Liver (tissue), 9 donors: ENCODE data around the gene MOB3B. TPM values are rescaled to one million over a fixed set of nuclear protein-coding genes. Genes with fewer than 3 reads are reported as not detected.

Experiments
- DNase-seq: peaks from one replicate; pipeline ENCODE4 v3.0.0-alpha.2; 2017; ENCODE audit warnings: low spot score
- H3K27ac ChIP-seq, 2 donors: one replicate each; pipeline ENCODE4 v1.7.0; 2013; ENCODE audit warnings: inconsistent platforms in 2 of 2, low read length in 2 of 2, control low read depth in 1 of 2, low read depth in 1 of 2, mild to moderate bottlenecking in 1 of 2
- H3K27me3 ChIP-seq, 4 donors: one replicate each; pipeline versions ENCODE4 v1.6.1 to v1.7.0; 2013; ENCODE audit warnings: low read length in 3 of 4, inconsistent platforms in 1 of 4, mild to moderate bottlenecking in 1 of 4, moderate library complexity in 1 of 4; ENCODE audit not compliant: control insufficient read depth in 4 of 4, insufficient read depth in 4 of 4
- H3K36me3 ChIP-seq, 4 donors: one replicate each; pipeline versions ENCODE4 v1.6.1 to v1.7.0; 2013; ENCODE audit warnings: low read length in 3 of 4, mild to moderate bottlenecking in 3 of 4, low read depth in 1 of 4, moderate library complexity in 1 of 4; ENCODE audit not compliant: control insufficient read depth in 4 of 4, insufficient read depth in 3 of 4
- H3K4me1 ChIP-seq, 4 donors: one replicate each; pipeline versions ENCODE4 v1.6.1 to v1.7.0; 2013; ENCODE audit warnings: low read length in 3 of 4, mild to moderate bottlenecking in 3 of 4, moderate library complexity in 1 of 4; ENCODE audit not compliant: control insufficient read depth in 4 of 4, insufficient read depth in 4 of 4
- H3K4me3 ChIP-seq, 3 donors: one replicate each; pipeline versions ENCODE4 v1.6.1 to v1.7.0; 2013; ENCODE audit warnings: low read length in 3 of 3, control low read depth in 1 of 3, low read depth in 1 of 3, mild to moderate bottlenecking in 1 of 3
- H3K9ac ChIP-seq, 2 donors: one replicate each; pipeline ENCODE4 v1.7.0; 2013; ENCODE audit warnings: low read length in 2 of 2, mild to moderate bottlenecking in 2 of 2, moderate library complexity in 2 of 2, control low read depth in 1 of 2, low read depth in 1 of 2
- H3K9me3 ChIP-seq, 4 donors: one replicate each; pipeline versions ENCODE4 v1.6.1 to v1.7.0; 2013; ENCODE audit warnings: low read length in 3 of 4; ENCODE audit not compliant: control insufficient read depth in 4 of 4
- ATF3 ChIP-seq: IDR thresholded peaks from 2 replicates; pipeline ENCODE4 v1.6.1; 2016; ENCODE audit warnings: antibody characterized with exemption
- EGR1 ChIP-seq, 2 donors: IDR thresholded peaks; 2 replicates each; pipeline ENCODE4 v1.6.1; 2016 to 2018; ENCODE audit warnings: antibody characterized with exemption in 2 of 2, low read depth in 2 of 2
- FOXA1 ChIP-seq: IDR thresholded peaks from 2 replicates; pipeline ENCODE4 v1.6.1; 2016; ENCODE audit warnings: antibody characterized with exemption
- FOXA2 ChIP-seq: IDR thresholded peaks from 2 replicates; pipeline ENCODE4 v1.6.1; 2016; ENCODE audit warnings: antibody characterized with exemption
- GABPA ChIP-seq, 2 donors: IDR thresholded peaks in 1 of 2; conservative IDR thresholded peaks in 1 of 2; 2 replicates each; pipeline ENCODE4 v1.6.1; 2016; ENCODE audit warnings: antibody characterized with exemption in 2 of 2, mild to moderate bottlenecking in 1 of 2, moderate library complexity in 1 of 2
- HNF4A ChIP-seq, 2 donors: conservative IDR thresholded peaks; 2 replicates each; pipeline ENCODE4 v1.6.1; 2016; ENCODE audit warnings: antibody characterized with exemption in 2 of 2, mild to moderate bottlenecking in 2 of 2
- HNF4G ChIP-seq: IDR thresholded peaks from 2 replicates; pipeline ENCODE4 v1.6.1; 2016; ENCODE audit warnings: antibody characterized with exemption
- JUND ChIP-seq, 2 donors: IDR thresholded peaks; 2 replicates each; pipeline ENCODE4 v1.6.1; 2016; ENCODE audit warnings: antibody characterized with exemption in 2 of 2
- MAX ChIP-seq: IDR thresholded peaks from 2 replicates; pipeline ENCODE4 v1.6.1; 2016; ENCODE audit warnings: antibody characterized with exemption
- NR2F2 ChIP-seq: IDR thresholded peaks from 2 replicates; pipeline ENCODE4 v1.6.1; 2016; ENCODE audit warnings: antibody characterized with exemption
- RAD21 ChIP-seq, 2 donors: IDR thresholded peaks; 2 replicates each; pipeline ENCODE4 v1.6.1; 2016; ENCODE audit warnings: antibody characterized with exemption in 2 of 2, mild to moderate bottlenecking in 2 of 2
- REST ChIP-seq: IDR thresholded peaks from 2 replicates; pipeline ENCODE4 v1.6.1; 2016; ENCODE audit warnings: antibody characterized with exemption, mild to moderate bottlenecking
- RXRA ChIP-seq, 2 donors: IDR thresholded peaks; 2 replicates each; pipeline ENCODE4 v1.6.1; 2017 to 2018; ENCODE audit warnings: antibody characterized with exemption in 2 of 2, mild to moderate bottlenecking in 1 of 2
- SP1 ChIP-seq: IDR thresholded peaks from 2 replicates; pipeline ENCODE4 v1.6.1; 2018; ENCODE audit warnings: antibody characterized with exemption, mild to moderate bottlenecking
- TAF1 ChIP-seq: conservative IDR thresholded peaks from 2 replicates; pipeline ENCODE4 v1.6.1; 2016; ENCODE audit warnings: antibody characterized with exemption, mild to moderate bottlenecking
- YY1 ChIP-seq: IDR thresholded peaks from 2 replicates; pipeline ENCODE4 v1.6.1; 2016; ENCODE audit warnings: antibody characterized with exemption, mild to moderate bottlenecking
- ZBTB33 ChIP-seq: IDR thresholded peaks from 2 replicates; pipeline ENCODE4 v1.6.1; 2016; ENCODE audit warnings: antibody characterized with exemption
- WGBS: extraction: QIAGEN DNeasy Blood & Tissue Kit; methylation state at CpG from one replicate; pipeline ENCODE4 v1.1.7; 2013; 5-methylcytosine and 5-hydroxymethylcytosine counted together
- polyA plus RNA-seq, 2 donors: library from polyadenylated mRNA; stranded (reverse) in 1 of 2; unstranded in 1 of 2; fragments of 200-250 nt in 1 of 2; fragments of >200 nt in 1 of 2; fragmentation: Nextera tagmentation in 1 of 2; extraction: Ambion mirVana in 1 of 2; gene quantifications; one replicate each; pipeline versions ENCODE4 v1.2.1 to v1.2.3, GENCODE V29; 2013 to 2015
- total RNA-seq, 2 donors: library from RNA; depleted of rRNA; stranded (reverse); fragments of >200 nt; gene quantifications; one replicate each; pipeline ENCODE4 v1.2.3, GENCODE V29; 2014
- TF ChIP-seq, protein P1 (sequence below): fragments of 150-350 bp; IDR thresholded peaks from 2 replicates; pipeline ENCODE4 v1.5.1; 2017; ENCODE audit warnings: improper control_type of control experiment, low read depth, low read length; ENCODE audit not compliant: missing input control
- donor health status: healthy.
- donor health status: healthy.
- donor health status: healthy.
- donor health status: healthy.
- donor health status: healthy.

The MOB3B gene
- total and polyA plus RNA-seq, 4 donors, result 0.36 to 1.1 (median 0.76) TPM

GRCh38 chr9:27445688-27446087 lies 83.9 kb downstream of the MOB3B start:
- no peak for DNase-seq
- no peak overlapping the region for H3K27ac ChIP-seq
- H3K36me3 ChIP-seq, result no peaks in the 10 kb centered on the region
- H3K4me3 ChIP-seq, result no peak overlapping the region
- H3K9me3 ChIP-seq, result no peaks in the 10 kb centered on the region
- no peak overlapping the region for H3K9ac ChIP-seq
- no peaks in the 10 kb centered on the region for H3K4me1 ChIP-seq
- TF ChIP-seq RXRA (IDR thresholded peaks at IDR 0.05), result no peak
- TF ChIP-seq ZBTB33, result no peak
- TF ChIP-seq HNF4A (conservative IDR thresholded peaks at IDR 0.05), result no peak
- no peak for TF ChIP-seq HNF4G
- TF ChIP-seq RAD21 (IDR thresholded peaks at IDR 0.05), result no peak
- no peak for TF ChIP-seq MAX
- TF ChIP-seq NR2F2, result no peak
- TF ChIP-seq, protein P1, sequence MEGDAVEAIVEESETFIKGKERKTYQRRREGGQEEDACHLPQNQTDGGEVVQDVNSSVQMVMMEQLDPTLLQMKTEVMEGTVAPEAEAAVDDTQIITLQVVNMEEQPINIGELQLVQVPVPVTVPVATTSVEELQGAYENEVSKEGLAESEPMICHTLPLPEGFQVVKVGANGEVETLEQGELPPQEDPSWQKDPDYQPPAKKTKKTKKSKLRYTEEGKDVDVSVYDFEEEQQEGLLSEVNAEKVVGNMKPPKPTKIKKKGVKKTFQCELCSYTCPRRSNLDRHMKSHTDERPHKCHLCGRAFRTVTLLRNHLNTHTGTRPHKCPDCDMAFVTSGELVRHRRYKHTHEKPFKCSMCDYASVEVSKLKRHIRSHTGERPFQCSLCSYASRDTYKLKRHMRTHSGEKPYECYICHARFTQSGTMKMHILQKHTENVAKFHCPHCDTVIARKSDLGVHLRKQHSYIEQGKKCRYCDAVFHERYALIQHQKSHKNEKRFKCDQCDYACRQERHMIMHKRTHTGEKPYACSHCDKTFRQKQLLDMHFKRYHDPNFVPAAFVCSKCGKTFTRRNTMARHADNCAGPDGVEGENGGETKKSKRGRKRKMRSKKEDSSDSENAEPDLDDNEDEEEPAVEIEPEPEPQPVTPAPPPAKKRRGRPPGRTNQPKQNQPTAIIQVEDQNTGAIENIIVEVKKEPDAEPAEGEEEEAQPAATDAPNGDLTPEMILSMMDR, result no peak
- TF ChIP-seq FOXA2, result no peak
- no peak for TF ChIP-seq SP1
- no peak for TF ChIP-seq FOXA1
- no peak for TF ChIP-seq ATF3
- no peak for TF ChIP-seq TAF1
- no peak for TF ChIP-seq JUND (IDR thresholded peaks at IDR 0.05)
- TF ChIP-seq GABPA (IDR thresholded peaks at IDR 0.05 in 1 of 2, conservative IDR thresholded peaks at IDR 0.05 in 1 of 2), result no peak
- TF ChIP-seq REST, result no peak
- TF ChIP-seq YY1, result no peak
- no peak for TF ChIP-seq EGR1 (IDR thresholded peaks at IDR 0.05; ENCODE audit: low read depth in 2 of 2)
- WGBS, result 91% methylated on average over 6 of the region's 6 CpGs
- no peaks in the 10 kb centered on the region for H3K27me3 ChIP-seq
